ENCODE data around the gene VNN1.

Gene VNN1, protein sequence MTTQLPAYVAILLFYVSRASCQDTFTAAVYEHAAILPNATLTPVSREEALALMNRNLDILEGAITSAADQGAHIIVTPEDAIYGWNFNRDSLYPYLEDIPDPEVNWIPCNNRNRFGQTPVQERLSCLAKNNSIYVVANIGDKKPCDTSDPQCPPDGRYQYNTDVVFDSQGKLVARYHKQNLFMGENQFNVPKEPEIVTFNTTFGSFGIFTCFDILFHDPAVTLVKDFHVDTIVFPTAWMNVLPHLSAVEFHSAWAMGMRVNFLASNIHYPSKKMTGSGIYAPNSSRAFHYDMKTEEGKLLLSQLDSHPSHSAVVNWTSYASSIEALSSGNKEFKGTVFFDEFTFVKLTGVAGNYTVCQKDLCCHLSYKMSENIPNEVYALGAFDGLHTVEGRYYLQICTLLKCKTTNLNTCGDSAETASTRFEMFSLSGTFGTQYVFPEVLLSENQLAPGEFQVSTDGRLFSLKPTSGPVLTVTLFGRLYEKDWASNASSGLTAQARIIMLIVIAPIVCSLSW

DNA sequence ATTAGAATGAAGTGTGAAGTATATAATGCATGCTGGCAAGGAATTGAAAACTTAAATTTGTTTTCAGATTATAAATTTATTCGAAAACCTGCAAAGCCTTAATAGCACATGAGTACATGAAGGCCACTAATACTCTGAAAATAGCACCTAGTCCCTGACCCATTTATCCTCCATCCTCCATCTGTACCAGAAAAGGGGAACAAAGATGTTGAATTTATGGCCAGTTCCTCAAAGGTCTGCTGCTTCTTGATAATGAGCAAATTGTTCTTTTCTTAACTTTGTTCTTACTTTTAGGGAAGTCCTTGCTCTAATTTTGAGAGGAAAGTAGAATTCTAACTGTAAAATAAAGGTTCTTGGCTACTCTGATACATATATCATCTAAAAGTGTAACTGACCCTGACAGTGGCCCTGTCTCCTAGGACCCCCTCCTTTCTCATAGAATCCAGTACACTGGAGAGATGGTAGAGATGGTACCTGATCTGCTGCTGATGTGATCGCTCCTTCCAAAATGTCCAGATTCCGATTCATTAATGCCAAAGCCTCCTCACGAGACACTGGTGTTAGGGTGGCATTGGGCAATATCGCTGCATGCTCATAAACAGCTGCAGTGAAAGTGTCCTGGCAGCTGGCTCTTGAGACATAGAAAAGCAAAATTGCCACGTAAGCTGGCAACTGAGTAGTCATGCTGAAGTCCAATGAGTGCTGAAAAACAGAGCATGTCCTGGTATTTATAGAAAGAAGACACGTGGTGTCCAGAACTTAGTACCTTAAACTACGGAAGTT lies at the start of gene VNN1:
TSS of gene VNN1 (minus strand) at position 704 of the 783 bp plus-strand sequence. CDS start at position 684, 20 bp downstream.
- in situ Hi-C loops (cut with MboI; ENCODE audit: low sequenced_read_pairs), result no loop called here

DNA sequence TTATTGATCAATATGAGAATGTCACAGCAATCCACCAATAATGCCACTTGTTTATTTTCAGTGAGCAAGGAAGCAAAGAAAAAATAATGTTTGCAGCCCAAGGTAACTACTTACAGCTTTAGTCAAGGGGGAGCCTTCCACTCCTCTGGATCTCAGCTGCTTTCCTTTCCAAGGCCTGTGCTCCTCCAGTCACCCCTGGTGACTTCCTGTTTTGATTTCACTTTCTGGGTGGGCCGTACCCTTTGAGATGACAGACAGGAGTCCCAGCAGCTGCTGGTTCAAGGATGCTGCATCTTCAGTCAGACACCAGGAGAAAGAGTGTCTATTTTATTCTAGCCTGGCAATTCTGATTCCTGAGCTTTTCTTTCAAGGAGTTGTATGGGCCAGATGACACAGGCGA lies 49.4 kb upstream of the VNN1 start:
- in situ Hi-C loops (cut with MboI; ENCODE audit: low sequenced_read_pairs), result no loop called here

DNA sequence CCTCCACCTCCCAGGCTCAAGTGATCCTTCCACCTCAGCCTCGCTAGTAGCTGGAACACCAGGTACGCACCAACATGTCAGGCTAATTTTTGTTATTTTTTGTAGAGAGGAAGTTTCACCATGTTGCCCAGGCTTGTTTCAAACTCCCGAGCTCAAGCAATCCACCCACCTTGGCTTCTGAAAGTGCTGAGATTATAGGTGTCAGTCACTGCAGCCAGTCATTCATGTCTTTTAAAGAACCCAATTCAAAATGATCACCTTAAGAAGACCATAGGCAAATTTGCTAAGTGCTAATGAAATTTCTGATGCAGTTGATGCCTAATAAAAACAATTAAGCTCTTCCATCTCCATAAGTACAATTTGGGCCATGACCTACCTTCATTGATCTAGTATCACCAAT lies 46.4 kb upstream of the VNN1 start:
- in situ Hi-C loops (cut with MboI; ENCODE audit: low sequenced_read_pairs), result no loop called here

DNA sequence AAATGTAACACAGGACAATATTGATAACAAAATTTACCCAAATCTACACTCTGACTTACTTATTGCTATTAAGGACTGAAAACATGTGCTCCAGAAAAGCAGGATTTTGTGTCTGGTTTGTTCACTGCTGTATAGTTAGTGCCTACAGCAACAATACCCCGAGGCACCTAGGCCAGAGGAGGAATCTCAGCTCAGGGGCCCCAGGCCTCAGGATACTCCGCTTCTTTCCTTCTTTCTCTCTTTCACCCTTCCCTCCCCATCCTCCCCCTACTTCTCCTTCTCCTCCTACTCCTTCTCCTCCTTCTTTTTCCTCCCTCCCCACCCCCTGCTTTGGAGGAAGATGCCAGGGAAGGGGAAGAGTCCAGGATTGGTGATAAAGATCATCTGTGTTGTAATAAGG lies 44.8 kb upstream of the VNN1 start:
- in situ Hi-C loops (cut with MboI; ENCODE audit: low sequenced_read_pairs), result no loop called here

DNA sequence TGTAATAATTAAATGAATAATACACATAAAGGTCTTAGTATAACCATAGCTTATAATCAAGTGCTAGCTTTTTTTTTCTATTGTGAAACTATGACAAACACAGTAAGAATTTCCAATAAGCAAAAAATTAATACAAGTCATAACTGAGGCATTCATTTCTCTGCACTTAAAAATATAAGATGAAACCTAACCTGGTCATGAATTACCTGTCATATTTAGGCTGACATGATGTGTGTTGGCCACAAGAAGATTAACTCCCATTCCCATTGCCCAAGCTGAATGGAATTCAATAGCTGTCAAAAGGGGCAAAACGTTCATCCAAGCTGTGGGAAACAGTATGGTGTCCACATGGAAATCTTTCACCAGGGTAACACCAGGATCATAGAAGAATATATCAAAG lies 38.4 kb upstream of the VNN1 start:
- in situ Hi-C loops (cut with MboI; ENCODE audit: low sequenced_read_pairs), result no loop called here

DNA sequence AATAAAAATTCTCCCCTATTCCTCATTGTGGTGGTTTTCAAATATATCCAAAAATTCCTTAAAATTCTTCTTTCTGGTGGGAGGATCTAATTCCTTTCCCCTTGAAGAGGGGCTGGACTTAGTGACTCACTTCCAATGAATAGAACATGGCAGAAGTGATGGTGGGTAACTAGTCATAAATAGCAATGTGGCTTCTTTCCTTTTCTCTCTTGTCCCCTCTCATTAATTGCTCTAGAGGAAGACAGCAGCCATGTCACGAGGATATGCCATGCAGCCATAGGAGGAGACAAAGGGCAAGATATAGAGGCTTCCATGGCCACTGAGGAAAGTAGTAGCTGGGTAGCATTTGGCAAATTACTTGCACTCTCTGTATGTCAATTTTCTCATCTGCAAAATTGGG lies 38.0 kb upstream of the VNN1 start:
- in situ Hi-C loops (cut with MboI; ENCODE audit: low sequenced_read_pairs), result no loop called here

DNA sequence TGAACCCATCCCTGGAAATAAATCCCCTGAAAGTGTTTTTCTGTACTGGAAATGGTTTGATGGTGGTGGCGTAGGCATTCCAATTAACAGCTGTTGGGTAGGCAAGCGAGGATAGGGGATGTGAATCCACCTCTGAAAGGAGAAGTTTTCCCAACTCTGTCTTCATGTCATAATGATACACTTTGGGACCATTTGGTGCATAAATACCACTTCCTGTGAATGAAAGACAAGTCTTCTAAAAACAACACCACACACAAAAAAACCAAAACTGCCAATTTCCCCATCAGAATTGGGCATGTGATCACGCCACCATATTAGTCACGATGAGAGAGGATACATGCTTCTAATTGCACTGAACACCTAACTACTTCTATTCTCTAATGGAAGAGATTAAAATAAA lies 37.5 kb upstream of the VNN1 start:
- in situ Hi-C loops (cut with MboI; ENCODE audit: low sequenced_read_pairs), result no loop called here

DNA sequence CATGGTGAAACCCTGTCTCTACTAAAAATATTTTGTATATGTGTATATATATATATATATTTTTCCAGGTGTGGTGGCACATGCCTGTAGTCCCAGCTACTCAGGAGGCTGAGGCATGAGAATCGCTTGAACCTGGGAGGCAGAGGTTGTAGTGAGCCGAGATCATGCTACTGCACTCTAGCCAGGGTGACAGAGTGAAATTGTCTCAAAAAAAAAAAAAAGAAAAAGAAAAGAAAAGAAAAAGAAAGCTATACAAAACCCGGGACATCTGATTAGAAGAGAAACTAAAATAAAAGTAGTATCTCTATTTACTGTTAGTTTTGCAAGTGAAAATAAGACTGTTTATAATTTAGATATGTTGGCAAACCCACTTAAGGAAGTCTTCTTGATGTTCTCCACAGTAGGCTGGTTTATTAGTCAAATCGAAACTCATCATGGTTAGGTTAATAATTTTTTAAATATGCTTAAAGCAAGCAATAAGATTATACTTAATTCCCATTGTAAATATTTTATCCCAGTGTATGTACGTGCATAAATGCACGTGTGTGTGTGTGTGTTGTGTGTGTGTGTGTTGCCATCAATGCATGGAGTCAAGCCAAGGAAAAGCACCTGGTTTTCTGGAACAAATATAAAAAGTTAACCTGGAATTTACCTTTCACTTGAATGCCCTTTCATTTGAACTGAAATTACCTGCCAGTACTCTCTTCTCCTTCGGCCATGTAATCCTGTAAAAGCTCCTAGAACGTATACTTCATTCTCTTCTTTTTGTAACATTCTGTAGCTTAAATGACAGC lies 36.8 kb upstream of the VNN1 start:
- in situ Hi-C loops (cut with MboI; ENCODE audit: low sequenced_read_pairs), result no loop called here

DNA sequence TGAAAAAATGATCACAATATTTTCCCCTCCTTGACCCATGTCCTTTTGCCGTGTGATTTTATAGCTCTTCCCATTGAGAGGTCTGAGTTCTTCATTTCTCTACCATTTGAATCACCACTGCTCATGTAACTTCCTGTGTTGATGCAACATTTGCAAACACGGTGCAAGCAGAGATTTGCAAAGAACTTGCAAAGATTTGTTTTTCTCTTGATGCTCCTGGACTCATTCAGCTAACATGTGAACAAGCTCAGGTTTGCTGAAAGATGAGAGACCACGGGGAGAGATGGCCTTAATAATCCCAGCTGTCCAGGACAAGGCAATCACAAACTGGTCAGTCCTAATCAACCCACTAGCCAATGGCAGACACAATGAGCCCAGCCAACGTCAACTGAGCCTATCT lies 35.3 kb upstream of the VNN1 start:
- in situ Hi-C loops (cut with MboI; ENCODE audit: low sequenced_read_pairs), result no loop called here

DNA sequence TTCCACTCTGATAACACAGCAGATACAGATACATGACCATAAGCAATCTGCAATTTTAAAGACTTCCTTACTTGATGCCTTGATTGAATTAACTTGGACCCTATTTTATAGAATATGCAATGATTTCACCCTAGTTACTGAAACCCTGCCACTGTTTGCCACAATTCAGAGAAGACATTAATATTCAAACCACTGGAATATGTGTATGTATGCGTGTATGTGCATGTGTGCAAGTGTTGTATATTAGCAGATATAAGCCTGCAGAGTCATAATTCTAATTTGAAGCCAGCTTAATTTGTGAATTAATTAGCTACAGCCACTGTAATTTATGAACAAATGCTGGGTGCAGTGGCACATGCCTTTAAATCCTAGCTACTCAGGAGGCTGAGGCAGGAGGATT lies 34.6 kb upstream of the VNN1 start:
- in situ Hi-C loops (cut with MboI; ENCODE audit: low sequenced_read_pairs), result no loop called here

DNA sequence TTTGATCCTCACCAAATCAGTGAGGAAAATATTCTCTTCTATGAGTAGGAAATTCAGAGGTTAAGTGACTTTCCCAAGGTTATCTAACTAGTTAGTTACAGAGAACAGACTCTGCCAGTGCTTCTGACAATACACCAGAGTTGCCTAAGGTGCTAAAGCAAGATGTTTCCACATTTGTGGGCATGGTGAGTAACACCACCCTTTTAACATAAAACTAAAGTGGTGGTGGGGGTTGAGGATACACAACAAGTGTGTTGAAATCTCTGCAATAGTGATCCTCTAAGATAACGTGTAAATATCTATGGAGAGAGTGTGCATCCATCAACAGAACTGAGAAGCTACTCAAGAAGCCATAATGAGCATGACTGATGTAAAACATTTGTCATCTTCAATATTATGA lies 32.2 kb upstream of the VNN1 start:
- in situ Hi-C loops (cut with MboI; ENCODE audit: low sequenced_read_pairs), result no loop called here

DNA sequence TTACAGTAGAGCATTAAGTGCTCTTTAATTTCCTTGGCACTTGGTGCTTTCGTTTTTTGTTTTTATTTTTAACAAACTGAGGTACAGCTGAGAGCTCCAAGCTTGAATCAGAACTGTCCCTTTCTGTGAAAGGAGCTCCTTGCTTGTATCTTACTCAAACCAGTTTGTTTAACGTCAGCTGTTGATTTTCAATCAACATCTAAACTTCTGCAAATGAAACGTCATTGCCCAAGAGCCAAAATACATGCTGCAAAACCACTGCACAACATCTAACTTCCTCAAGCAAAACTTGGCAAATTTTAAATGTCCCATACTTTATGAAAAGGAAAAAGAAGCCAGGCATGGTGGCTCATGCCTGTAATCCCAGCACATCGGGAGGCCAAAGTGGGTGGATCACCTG lies 28.6 kb upstream of the VNN1 start:
- in situ Hi-C loops (cut with MboI; ENCODE audit: low sequenced_read_pairs), result no loop called here

DNA sequence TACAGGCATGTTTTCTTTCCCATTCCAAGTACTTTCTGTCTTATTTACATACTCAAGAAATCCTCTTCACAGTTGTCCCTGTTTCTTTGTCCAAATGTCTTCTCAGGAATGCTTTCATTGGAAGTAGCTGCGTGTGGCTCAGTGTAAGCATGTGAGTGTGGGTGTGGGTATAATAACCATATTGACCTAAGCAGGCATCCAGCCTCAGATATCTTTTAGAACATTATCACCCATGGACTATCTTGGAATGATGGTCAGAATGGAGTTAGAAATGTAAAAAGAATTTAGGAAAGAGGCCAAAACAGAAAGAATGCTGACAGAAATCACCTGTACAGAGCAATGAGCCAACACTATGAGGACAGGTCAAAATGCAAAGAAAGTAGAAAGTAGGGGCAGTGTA lies 27.4 kb upstream of the VNN1 start:
- in situ Hi-C loops (cut with MboI; ENCODE audit: low sequenced_read_pairs), result no loop called here

DNA sequence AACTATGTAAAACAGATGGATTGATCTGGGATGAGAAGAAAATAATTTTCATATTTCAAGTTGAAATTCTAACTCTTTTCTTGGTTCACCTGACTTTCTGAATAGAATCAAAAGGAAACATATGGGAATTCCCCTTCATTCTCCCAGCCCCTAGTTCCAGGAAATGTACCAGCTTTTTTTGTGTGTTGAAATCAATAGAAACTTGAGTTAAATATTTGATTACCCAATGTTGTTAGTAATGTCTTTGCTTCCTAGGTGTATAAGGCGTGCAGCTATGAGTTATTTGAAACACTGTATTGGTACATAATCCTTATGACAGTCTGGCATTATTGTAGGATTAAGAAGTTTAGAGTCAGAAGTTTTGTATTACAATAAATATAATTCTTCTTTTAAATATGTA lies 22.4 kb upstream of the VNN1 start:
- in situ Hi-C loops (cut with MboI; ENCODE audit: low sequenced_read_pairs), result no loop called here

DNA sequence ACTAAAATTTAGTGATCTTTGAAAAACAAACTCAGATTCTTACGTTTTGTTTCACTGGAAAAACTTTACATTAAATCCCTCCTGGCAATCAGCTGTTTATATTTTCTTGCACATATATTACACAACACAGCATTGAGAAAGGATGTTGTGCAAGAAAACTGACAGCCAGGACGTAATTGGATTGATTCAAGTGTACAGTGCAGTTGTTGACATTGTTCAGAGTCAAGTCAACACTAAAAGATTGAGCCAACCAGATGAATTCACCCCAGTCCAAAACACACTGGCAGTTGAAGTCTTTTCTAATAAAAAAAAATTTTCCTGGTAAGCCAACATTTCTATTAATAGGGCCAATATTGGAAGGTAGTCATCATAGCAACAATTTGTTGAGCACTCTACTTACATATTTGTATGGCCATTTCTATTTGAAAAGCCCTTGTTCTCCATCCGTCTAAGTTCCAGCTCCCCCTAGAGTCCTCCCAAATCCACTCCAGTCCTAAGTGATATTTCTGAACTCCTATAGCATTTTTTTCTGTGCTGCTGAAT lies 20.9 kb upstream of the VNN1 start:
- in situ Hi-C loops (cut with MboI; ENCODE audit: low sequenced_read_pairs), result no loop called here

DNA sequence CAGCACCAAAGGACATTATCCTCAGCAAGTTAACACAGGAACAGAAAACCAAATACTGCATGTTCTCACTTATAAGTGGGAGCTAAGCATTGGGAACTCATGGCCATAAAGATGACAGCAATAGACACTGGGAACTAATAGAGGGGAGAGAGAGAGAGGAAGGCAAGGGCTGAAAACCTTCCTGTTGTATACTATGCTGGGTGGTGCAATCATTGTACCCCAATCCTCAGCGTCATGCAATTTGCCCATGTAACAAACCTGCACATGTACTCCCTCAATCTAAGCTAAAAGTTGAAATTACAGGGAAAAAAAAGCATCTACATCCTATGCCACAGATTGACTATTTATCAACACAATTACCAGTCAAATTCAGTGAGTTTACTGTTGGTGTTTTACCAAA lies 20.0 kb upstream of the VNN1 start:
- in situ Hi-C loops (cut with MboI; ENCODE audit: low sequenced_read_pairs), result no loop called here

DNA sequence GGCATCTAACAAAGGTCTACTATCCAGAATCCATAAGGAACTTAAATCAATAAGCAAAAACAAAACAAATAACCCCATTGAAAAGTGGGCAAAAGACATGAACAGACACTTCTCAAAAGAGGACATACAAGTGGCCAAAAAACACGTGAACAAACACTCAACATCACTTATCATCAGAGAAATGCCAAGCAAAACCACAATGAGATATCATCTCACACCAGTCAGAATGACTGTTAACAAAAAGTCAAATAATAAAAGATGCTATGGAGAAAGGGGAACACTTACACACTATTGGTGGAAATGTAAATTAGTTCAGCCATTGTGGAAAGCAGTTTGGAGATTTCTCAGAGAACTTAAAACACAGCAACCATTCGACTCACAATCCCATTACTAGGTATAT lies 19.4 kb upstream of the VNN1 start:
- in situ Hi-C loops (cut with MboI; ENCODE audit: low sequenced_read_pairs), result no loop called here

DNA sequence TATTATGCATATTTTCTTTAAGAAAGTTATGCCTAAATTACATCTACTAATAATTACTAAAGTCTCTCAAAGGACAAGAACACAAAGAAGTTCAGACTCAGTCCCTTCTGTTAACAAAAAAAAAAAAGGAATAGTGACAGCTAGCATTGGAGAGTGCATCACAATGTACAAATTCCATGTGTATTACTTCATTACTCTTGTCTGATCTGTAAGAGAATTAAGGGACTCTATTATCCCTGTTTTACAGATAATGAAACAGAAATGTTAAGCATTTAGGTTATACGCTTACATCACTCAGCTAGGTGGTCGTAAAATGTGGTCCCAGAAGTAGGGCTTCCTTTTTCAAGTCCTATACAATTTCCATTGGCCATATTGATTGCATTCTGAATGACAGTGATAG lies 17.2 kb upstream of the VNN1 start:
- in situ Hi-C loops (cut with MboI; ENCODE audit: low sequenced_read_pairs), result no loop called here

DNA sequence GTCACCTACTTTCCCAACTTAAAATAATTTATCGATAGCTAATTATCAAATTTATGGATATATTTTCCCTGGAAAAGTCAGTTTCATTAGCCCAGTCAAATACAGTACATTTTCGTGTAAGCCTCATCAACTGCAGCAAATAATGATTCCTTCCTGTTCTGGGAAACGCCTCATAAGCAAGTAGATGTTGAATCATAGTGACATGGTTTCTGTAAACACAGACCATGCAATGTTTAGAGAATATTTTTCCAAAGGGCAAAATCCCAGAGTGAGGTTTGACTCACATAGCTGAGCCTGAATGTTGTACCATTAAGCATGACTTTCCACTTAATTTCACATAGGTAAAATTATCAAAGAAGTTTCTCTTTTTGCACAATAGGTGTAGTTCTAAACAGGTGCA lies 16.7 kb upstream of the VNN1 start:
- in situ Hi-C loops (cut with MboI; ENCODE audit: low sequenced_read_pairs), result no loop called here

DNA sequence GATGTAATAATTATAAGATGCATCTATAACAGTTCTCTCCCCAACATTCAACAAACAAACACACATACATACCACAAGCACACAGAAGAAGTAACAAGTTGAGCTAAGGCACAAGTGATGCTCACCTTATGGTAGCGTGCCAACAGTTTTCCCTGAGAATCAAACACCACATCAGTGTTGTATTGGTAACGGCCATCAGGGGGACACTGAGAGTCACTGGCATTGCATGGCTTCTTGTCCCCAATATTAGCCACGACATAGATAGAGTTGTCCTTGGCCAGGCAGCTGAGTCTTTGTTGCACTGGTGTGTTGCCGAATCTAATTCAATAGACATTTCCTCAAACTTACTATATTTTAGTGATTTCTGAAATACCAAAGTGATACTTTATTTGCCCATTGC lies 14.8 kb upstream of the VNN1 start:
- in situ Hi-C loops (cut with MboI; ENCODE audit: low sequenced_read_pairs), result no loop called here

DNA sequence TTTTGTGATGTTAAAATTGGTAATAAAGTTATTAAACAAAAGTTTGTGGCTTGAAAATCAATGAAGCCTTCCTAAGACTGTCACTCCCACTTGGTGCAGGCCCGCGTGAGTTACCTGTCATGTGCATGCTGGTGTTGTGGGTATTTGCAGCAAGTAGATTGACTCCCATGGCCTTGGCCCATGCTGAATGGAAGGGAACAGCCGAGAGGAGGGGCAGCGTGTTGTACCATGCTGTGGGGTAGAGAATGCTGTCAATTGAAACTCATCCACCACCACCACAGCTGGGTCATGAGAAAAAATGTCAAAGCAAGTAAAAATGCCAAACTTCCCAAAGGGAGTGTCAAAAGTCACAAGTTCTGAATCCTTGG lies 12.7 kb upstream of the VNN1 start:
- in situ Hi-C loops (cut with MboI; ENCODE audit: low sequenced_read_pairs), result no loop called here

Measured in HL-60/S4 treated with retinoic acid at 250 ng/mL for 4 days and 3 days (cell line).